ENCODE data around the gene TEX54.
"Not testable (repeated sequence)": the region's sequence is repeated elsewhere in the genome, so short reads cannot be mapped to it uniquely, and the experiment has no call there.

TEX54 gene

GRCh38 chr11:62854825-62855570 is 22.4 kb upstream of the TEX54 start:
- no peak for DNase-seq

GRCh38 chr11:62854013-62854824 is 21.6 kb upstream of the TEX54 start:
- DNase-seq: no peak

- no peak for DNase-seq
Measured at GRCh38 chr11:62853279-62853965, 20.8 kb upstream of the TEX54 start.

- no peak for DNase-seq
Measured at GRCh38 chr11:62852523-62853188, 20.0 kb upstream of the TEX54 start.

- DNase-seq: no peak
Measured at GRCh38 chr11:62851807-62852522, 19.3 kb upstream of the TEX54 start.

- DNase-seq: no peak
Measured at GRCh38 chr11:62850911-62851806, 18.5 kb upstream of the TEX54 start.

- DNase-seq: no peak
Measured at GRCh38 chr11:62847767-62848314, 15.2 kb upstream of the TEX54 start.

- DNase-seq: no peak
Measured at GRCh38 chr11:62846177-62846576, 13.5 kb upstream of the TEX54 start.

- no peak for DNase-seq
Measured at GRCh38 chr11:62844154-62844553, 11.5 kb upstream of the TEX54 start.

GRCh38 chr11:62843466-62843865 is 10.8 kb upstream of the TEX54 start:
- no peak for DNase-seq

GRCh38 chr11:62842891-62843290 is 10.2 kb upstream of the TEX54 start:
- DNase-seq: not testable (repeated sequence)

- no peak for DNase-seq
Measured at GRCh38 chr11:62842171-62842741, 9.6 kb upstream of the TEX54 start.

GRCh38 chr11:62841361-62842170 is 8.9 kb upstream of the TEX54 start:
- peak; percentile 100 for DNase-seq

- not testable (repeated sequence) for DNase-seq
Measured at GRCh38 chr11:62840721-62841360, 8.2 kb upstream of the TEX54 start.

GRCh38 chr11:62839050-62839945 is 6.7 kb upstream of the TEX54 start, which contains the start of gene WDR74:
Gene WDR74, minus strand, starts transcription at chr11:62839590. Its CDS starts 20 bp downstream, at chr11:62839570.
- peak; percentile 66 for DNase-seq

- DNase-seq: no peak
Measured at GRCh38 chr11:62835336-62835735, 2.7 kb upstream of the TEX54 start.

GRCh38 chr11:62831520-62832335 is 913 bp downstream of the TEX54 start, which contains the start of gene STX5:
Gene STX5, minus strand, starts transcription at chr11:62832051. Its CDS starts 808 bp downstream, at chr11:62831243.
- DNase-seq: peak; percentile 94

All from SHP77 treated with DMSO at 0.1 percent for 48 hours (cell line).